ENCODE results near the gene PPP3CB.
"Not testable (repeated sequence)": the region's sequence is repeated elsewhere in the genome, so short reads cannot be mapped to it uniquely, and the experiment has no call there.

PPP3CB gene

GRCh38 chr10:73399063-73399462 is 96.8 kb downstream of the PPP3CB start:
- H3K27me3 ChIP-seq (replicated peaks) = no peaks in the 10 kb centered on the region
- no peak for DNase-seq
- no peak overlapping the region for H3K4me3 ChIP-seq (ENCODE audit: low read depth, low read length)
- no peak overlapping the region for H3K27ac ChIP-seq
- peaks cover 43% of the 10 kb centered on the region for H3K36me3 ChIP-seq (replicated peaks)
- no peak for TF ChIP-seq CTCF (IDR thresholded peaks at IDR 0.05; ENCODE audit: low read depth, low read length, missing control alignments)
- in situ Hi-C loops (cut with HindIII; ENCODE audit: low pct_ligation_motif_present, low sequenced_read_pairs) = no loop called here

DNA sequence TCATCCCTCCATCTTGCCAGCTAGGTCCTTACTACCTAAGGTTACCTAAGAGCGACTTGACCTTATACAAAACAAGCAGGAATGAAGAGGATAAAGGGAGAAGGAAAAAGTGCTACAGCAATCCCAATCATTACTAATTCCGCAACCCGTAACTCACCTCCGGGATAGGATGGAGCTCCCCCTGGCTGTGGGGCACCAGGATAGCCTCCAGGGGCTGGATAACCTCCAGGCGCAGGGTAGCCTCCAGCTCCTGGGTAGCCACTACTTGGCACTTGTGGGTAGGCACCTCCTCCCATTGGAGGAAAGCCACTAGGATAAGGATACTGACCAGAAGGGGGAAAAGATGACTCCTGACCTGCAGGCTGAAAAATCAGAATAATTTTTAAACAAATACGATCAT is 97.8 kb downstream of the PPP3CB start:
- in situ Hi-C loops (cut with HindIII; ENCODE audit: low pct_ligation_motif_present, low sequenced_read_pairs) = no loop called here
- TF ChIP-seq CTCF (IDR thresholded peaks at IDR 0.05; ENCODE audit: low read depth, low read length, missing control alignments) = peak; percentile 43
- Histone ChIP-seq H3K27me3 (replicated peaks) (no peaks in the 10 kb centered on the region), H3K4me3 (ENCODE audit: low read depth, low read length) (no peak overlapping the region), H3K27ac (no peak overlapping the region), H3K36me3 (replicated peaks) (peaks cover 44% of the 10 kb centered on the region)
- no peak for DNase-seq

- H3K36me3 ChIP-seq (replicated peaks) = peaks cover 42% of the 10 kb centered on the region
- DNase-seq; H3K27ac ChIP-seq; H3K4me3 ChIP-seq (ENCODE audit: low read depth, low read length); H3K27me3 ChIP-seq (replicated peaks); in situ Hi-C loops (cut with HindIII; ENCODE audit: low pct_ligation_motif_present, low sequenced_read_pairs): not testable (repeated sequence)
These were observed 101.5 kb downstream of the PPP3CB start for GRCh38 chr10:73394325-73394724.

- Histone ChIP-seq H3K36me3 (replicated peaks) (peaks cover 32% of the 10 kb centered on the region), H3K27ac (no peak overlapping the region), H3K27me3 (replicated peaks) (no peaks in the 10 kb centered on the region), H3K4me3 (ENCODE audit: low read depth, low read length) (no peak overlapping the region)
- in situ Hi-C loops (cut with HindIII; ENCODE audit: low pct_ligation_motif_present, low sequenced_read_pairs) = no loop called here
- no peak for TF ChIP-seq CTCF (IDR thresholded peaks at IDR 0.05; ENCODE audit: low read depth, low read length, missing control alignments)
- DNase-seq = no peak
These were observed 107.6 kb downstream of the PPP3CB start for GRCh38 chr10:73388228-73388627.

GRCh38 chr10:73386583-73386982 is 109.2 kb downstream of the PPP3CB start:
- Histone ChIP-seq H3K27ac (no peak overlapping the region), H3K36me3 (replicated peaks) (peaks cover 40% of the 10 kb centered on the region), H3K27me3 (replicated peaks) (no peaks in the 10 kb centered on the region), H3K4me3 (ENCODE audit: low read depth, low read length) (no peak overlapping the region)
- no peak for DNase-seq
- TF ChIP-seq CTCF (IDR thresholded peaks at IDR 0.05; ENCODE audit: low read depth, low read length, missing control alignments) = no peak
- in situ Hi-C loops (cut with HindIII; ENCODE audit: low pct_ligation_motif_present, low sequenced_read_pairs) = no loop called here

Measured in brain microvascular endothelial cell (primary cell).